GM18907 (cell line): ENCODE results near the gene BCL2L13.

Source experiments
- ATAC-seq: cut with Tn5 transposase; IDR thresholded peaks from one replicate; pipeline ENCODE4 v1.9.1; 2021; ENCODE audit warnings: mild to moderate bottlenecking, moderate library complexity; ENCODE audit not compliant: unreplicated experiment

BCL2L13 gene

DNA sequence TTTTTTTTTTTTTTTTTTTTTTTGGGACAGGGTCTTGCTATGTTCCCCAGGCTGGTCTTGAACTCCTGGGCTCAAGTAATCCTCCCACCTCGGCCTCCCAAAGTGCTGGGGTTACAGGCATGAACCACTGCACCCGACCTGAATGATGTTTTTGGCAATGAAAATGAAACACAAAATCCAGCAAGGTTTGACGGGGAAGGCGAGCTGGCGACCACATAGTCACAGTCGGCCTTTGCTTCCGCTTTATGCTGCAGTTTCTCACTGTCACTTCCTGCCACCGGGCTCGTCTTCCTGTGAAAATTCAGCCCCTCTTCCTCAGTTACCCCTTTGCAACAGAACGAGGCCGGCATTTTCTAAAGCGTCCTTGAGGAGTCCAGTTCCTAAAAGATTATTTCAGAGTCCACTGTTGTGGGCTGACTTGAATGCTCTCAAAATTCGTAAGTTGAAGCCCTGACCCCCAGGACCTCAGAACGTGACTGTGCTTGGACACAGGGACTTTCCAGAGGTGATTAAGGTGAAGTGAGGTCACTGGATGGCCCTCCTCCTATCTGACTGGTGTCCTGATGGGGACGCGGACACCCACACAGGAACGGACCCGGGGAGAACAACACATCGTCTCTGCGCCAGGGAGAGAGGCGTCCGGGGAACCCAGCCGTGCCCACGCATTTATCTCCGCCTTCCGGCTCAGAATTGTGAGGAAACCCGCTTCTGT lies 138.6 kb downstream of the BCL2L13 start:
- ATAC-seq = peak; percentile 32

DNA sequence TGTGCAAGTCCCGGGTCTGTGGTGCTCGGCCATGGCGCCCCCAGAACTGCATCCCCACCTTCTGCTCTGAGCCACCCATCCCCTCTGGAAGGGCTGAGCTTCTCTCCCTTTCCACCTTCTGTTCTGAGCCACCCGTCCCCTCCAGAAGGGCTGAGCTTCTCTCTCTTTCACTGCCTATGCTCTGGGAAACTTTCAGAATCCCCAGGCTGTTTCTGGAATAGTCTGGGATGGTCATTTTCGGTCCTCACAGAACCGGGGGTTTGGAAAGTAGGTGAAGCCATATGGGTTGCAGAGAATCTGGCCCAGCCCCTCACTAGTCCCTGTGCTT lies 139.1 kb downstream of the BCL2L13 start:
- no peak for ATAC-seq

- no peak for ATAC-seq
Observed at GRCh38 chr22:17778412-17778976, 139.9 kb downstream of the BCL2L13 start.

GRCh38 chr22:17779286-17780115 lies 140.9 kb downstream of the BCL2L13 start:
- peak; percentile 30 for ATAC-seq

DNA sequence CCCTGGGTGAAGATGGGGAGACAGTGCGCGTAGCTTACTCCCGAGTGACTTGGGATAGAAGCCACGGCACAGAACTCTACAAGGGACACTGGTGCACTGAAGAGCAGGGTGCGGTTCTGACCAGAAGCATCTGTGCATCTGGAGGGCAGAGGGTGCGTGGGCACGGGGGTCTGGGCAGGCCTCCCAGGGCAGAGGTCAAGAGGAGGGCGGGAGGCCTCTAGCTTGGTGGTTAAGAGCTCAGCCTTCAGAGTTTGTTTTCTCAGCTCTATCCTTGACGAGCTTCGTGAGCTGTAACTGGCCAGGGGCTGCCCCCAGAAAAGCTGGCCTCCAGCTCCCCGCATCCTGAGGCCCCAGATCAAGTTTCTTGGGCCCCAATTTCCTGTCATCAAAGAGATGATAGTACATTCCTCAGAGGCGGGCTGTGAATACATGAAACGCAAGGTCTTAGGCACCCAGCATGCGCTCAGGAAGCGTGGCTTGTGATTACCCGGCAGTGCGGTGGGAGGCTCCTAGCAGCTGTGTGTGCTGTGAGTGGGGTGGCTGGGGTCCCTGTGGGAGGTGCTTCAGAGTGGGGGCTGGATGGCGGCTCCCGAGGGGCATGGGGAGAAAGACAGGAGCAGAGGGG lies 141.7 kb downstream of the BCL2L13 start:
- no peak for ATAC-seq
